Memory B cell (primary cell): Measurements from ENCODE around the gene TMEM109.

ENCODE experiments used
- ATAC-seq: fragments of 150-1000 bp; cut with Tn5 transposase; 2 replicates; pipeline ENCODE4 v1.10.0; 2021; ENCODE audit warnings: low read depth, mild to moderate bottlenecking, moderate library complexity
- DNase-seq, 2 donors: peaks; one replicate each; pipeline ENCODE4 v3.0.0; 2022; ENCODE audit warnings: low spot score in 2 of 2
- H3K27ac Mint-ChIP-seq: one replicate; pipeline ENCODE4 v1.8.0; 2022; ENCODE audit warnings: mild to moderate bottlenecking, moderate library complexity, mixed read lengths
- H3K27me3 Mint-ChIP-seq: one replicate; pipeline ENCODE4 v1.8.0; 2022; ENCODE audit warnings: mixed read lengths
- H3K36me3 Mint-ChIP-seq: one replicate; pipeline ENCODE4 v1.8.0; 2022; ENCODE audit warnings: mild to moderate bottlenecking, mixed read lengths
- H3K4me1 Mint-ChIP-seq: one replicate; pipeline ENCODE4 v1.8.0; 2022; ENCODE audit warnings: mixed read lengths
- H3K4me3 Mint-ChIP-seq: one replicate; pipeline ENCODE4 v1.8.0; 2022; ENCODE audit warnings: mild to moderate bottlenecking, moderate library complexity, mixed read lengths
- H3K9me3 Mint-ChIP-seq: one replicate; pipeline ENCODE4 v1.8.0; 2022; ENCODE audit warnings: mixed read lengths

TMEM109 gene

GRCh38 chr11:60955571-60955970, 41.6 kb downstream of the TMEM109 start:
- ATAC-seq (no peak), DNase-seq (no peak)
- no peaks in the 10 kb centered on the region for H3K27me3 Mint-ChIP-seq
- peaks cover 30% of the 10 kb centered on the region for H3K4me1 Mint-ChIP-seq
- peaks cover 2% of the 10 kb centered on the region for H3K36me3 Mint-ChIP-seq
- no peaks in the 10 kb centered on the region for H3K9me3 Mint-ChIP-seq
- no peak overlapping the region for H3K4me3 Mint-ChIP-seq
- no peak overlapping the region for H3K27ac Mint-ChIP-seq

GRCh38 chr11:60957188-60957587, 43.2 kb downstream of the TMEM109 start:
- Mint-ChIP-seq H3K9me3 (no peaks in the 10 kb centered on the region), H3K4me3 (no peak overlapping the region), H3K36me3 (no peaks in the 10 kb centered on the region), H3K27me3 (no peaks in the 10 kb centered on the region), H3K4me1 (peaks cover 23% of the 10 kb centered on the region), H3K27ac (peak overlapping the region; percentile 13)
- DNase-seq, result no peak
- ATAC-seq, result no peak

- no peaks in the 10 kb centered on the region for H3K27me3 Mint-ChIP-seq
- H3K4me3 Mint-ChIP-seq, result no peak overlapping the region
- no peak overlapping the region for H3K27ac Mint-ChIP-seq
- H3K4me1 Mint-ChIP-seq, result peaks cover 4% of the 10 kb centered on the region
- no peak for ATAC-seq
- H3K36me3 Mint-ChIP-seq, result no peaks in the 10 kb centered on the region
- H3K9me3 Mint-ChIP-seq, result no peaks in the 10 kb centered on the region
- DNase-seq, result no peak
These were observed 45.5 kb downstream of the TMEM109 start for GRCh38 chr11:60959431-60959830.

GRCh38 chr11:60960405-60960804, 46.4 kb downstream of the TMEM109 start:
- Mint-ChIP-seq H3K9me3 (no peaks in the 10 kb centered on the region), H3K27ac (no peak overlapping the region), H3K27me3 (no peaks in the 10 kb centered on the region), H3K4me3 (no peak overlapping the region), H3K36me3 (no peaks in the 10 kb centered on the region), H3K4me1 (peaks cover 3% of the 10 kb centered on the region)
- no peak for ATAC-seq
- no peak for DNase-seq

- DNase-seq, result no peak
- Mint-ChIP-seq H3K9me3 (peaks cover 3% of the 10 kb centered on the region), H3K27ac (no peak overlapping the region), H3K27me3 (peaks cover 6% of the 10 kb centered on the region), H3K4me1 (peaks cover 2% of the 10 kb centered on the region), H3K4me3 (no peak overlapping the region), H3K36me3 (peaks cover 3% of the 10 kb centered on the region)
- no peak for ATAC-seq
These were observed 50.8 kb downstream of the TMEM109 start for GRCh38 chr11:60964801-60965200.

GRCh38 chr11:60966890-60967289, 52.9 kb downstream of the TMEM109 start:
- Mint-ChIP-seq H3K27me3 (peaks cover 6% of the 10 kb centered on the region), H3K4me1 (peaks cover 18% of the 10 kb centered on the region), H3K36me3 (peaks cover 3% of the 10 kb centered on the region), H3K27ac (no peak overlapping the region), H3K9me3 (peaks cover 3% of the 10 kb centered on the region), H3K4me3 (no peak overlapping the region)
- ATAC-seq (no peak), DNase-seq (no peak)

GRCh38 chr11:60968223-60968622, 54.3 kb downstream of the TMEM109 start:
- Mint-ChIP-seq H3K36me3 (peaks cover 3% of the 10 kb centered on the region), H3K27ac (no peak overlapping the region), H3K4me1 (peaks cover 18% of the 10 kb centered on the region), H3K4me3 (no peak overlapping the region), H3K27me3 (peaks cover 6% of the 10 kb centered on the region), H3K9me3 (peaks cover 3% of the 10 kb centered on the region)
- DNase-seq (no peak), ATAC-seq (no peak)

GRCh38 chr11:60970369-60970774, 56.4 kb downstream of the TMEM109 start:
- Mint-ChIP-seq H3K27me3 (peaks cover 6% of the 10 kb centered on the region), H3K27ac (peak overlapping the region; percentile 32), H3K4me1 (peaks cover 23% of the 10 kb centered on the region), H3K4me3 (peak overlapping the region; percentile 2), H3K9me3 (peaks cover 3% of the 10 kb centered on the region), H3K36me3 (peaks cover 3% of the 10 kb centered on the region)
- peak; percentile 77 to 78 for DNase-seq
- peak; percentile 91 for ATAC-seq

GRCh38 chr11:60970890-60971289, 56.9 kb downstream of the TMEM109 start:
- H3K9me3 Mint-ChIP-seq, result peaks cover 3% of the 10 kb centered on the region
- no peak for DNase-seq
- H3K27me3 Mint-ChIP-seq, result peaks cover 6% of the 10 kb centered on the region
- peaks cover 3% of the 10 kb centered on the region for H3K36me3 Mint-ChIP-seq
- H3K4me3 Mint-ChIP-seq, result peak overlapping the region; percentile 75
- no peak for ATAC-seq
- H3K27ac Mint-ChIP-seq, result no peak overlapping the region
- H3K4me1 Mint-ChIP-seq, result peaks cover 23% of the 10 kb centered on the region

GRCh38 chr11:60971520-60971919, 57.6 kb downstream of the TMEM109 start, which contains the start of gene CD6:
Gene CD6 (plus strand): TSS chr11:60971680. CDS start chr11:60971866, 186 bp downstream.
- Mint-ChIP-seq H3K27ac (peak within 1 kb of the TSS; percentile 53), H3K27me3 (peaks cover 6% of the 10 kb centered on the region), H3K4me1 (peaks cover 23% of the 10 kb centered on the region), H3K4me3 (peak within 1 kb of the TSS; percentile 75), H3K9me3 (peaks cover 3% of the 10 kb centered on the region), H3K36me3 (peaks cover 3% of the 10 kb centered on the region)
- DNase-seq (peak in 1 of 2 donors; percentile 20), ATAC-seq (peak; percentile 70)

- no peak for ATAC-seq
- peak overlapping the region; percentile 75 for H3K4me3 Mint-ChIP-seq
- H3K36me3 Mint-ChIP-seq, result peaks cover 3% of the 10 kb centered on the region
- peaks cover 3% of the 10 kb centered on the region for H3K9me3 Mint-ChIP-seq
- DNase-seq, result no peak
- peaks cover 24% of the 10 kb centered on the region for H3K4me1 Mint-ChIP-seq
- no peak overlapping the region for H3K27ac Mint-ChIP-seq
- H3K27me3 Mint-ChIP-seq, result peaks cover 5% of the 10 kb centered on the region
These were observed 58.4 kb downstream of the TMEM109 start for GRCh38 chr11:60972182-60973030.
